GM12878 (cell line): Measurements from ENCODE around the gene FXYD7. TPM values are rescaled to one million over a fixed set of nuclear protein-coding genes. Genes with fewer than 3 reads are reported as not detected.

Experiments
- ATAC-seq: fragments of 200-7000 bp; cut with Tn5 transposase; 3 replicates; pipeline ENCODE4 v1.9.1; 2020; ENCODE audit warnings: mild to moderate bottlenecking, moderate library complexity
- BruUV-seq: library from RNA; stranded (reverse); fragments of 400-500 nt; replicated peaks from 2 replicates; lab custom pipeline; 2021; lab: Mats Ljungman, UMichigan
- CTCF ChIA-PET: fragments of 300-600 bp; sonication (Branson Sonifier 250); formaldehyde crosslinking; extraction: SDS; loops from one replicate; lab custom pipeline; 2021; ENCODE audit warnings: inconsistent platforms; lab: Yijun Ruan, JAX
- POLR2A ChIA-PET: fragments of 350-600 bp; formaldehyde crosslinking; extraction: SDS; loops from one replicate; lab custom pipeline; 2021; ENCODE audit warnings: inconsistent platforms; lab: Charles Lee
- RAD21 ChIA-PET: fragments of 300-600 bp; sonication (Branson Sonifier 250); formaldehyde crosslinking; loops from one replicate; lab custom pipeline; 2023; ENCODE audit warnings: antibody characterized with exemption; ENCODE audit not compliant: unreplicated experiment; lab: Charles Lee
- SMC1A ChIA-PET: fragments of 300-600 bp; sonication (Branson Sonifier 250); formaldehyde crosslinking; loops from one replicate; lab custom pipeline; 2023; ENCODE audit not compliant: unreplicated experiment, uncharacterized antibody; lab: Charles Lee
- DNase-seq: peaks from one replicate; pipeline ENCODE4 v3.0.0-alpha.2; 2011; ENCODE audit warnings: low read depth, low spot score
- FAIRE-seq: peaks from 3 replicates; lab custom pipeline; 2011; peaks lifted over from hg19 to GRCh38; lab: Jason Lieb, UNC
- H2AFZ ChIP-seq: 2 replicates; pipeline ENCODE4 v1.6.0; 2011; ENCODE audit warnings: low read depth, low read length, control low read depth; ENCODE audit not compliant: control insufficient read depth
- H3K27ac ChIP-seq: 2 replicates; pipeline ENCODE4 v1.5.1; 2011; ENCODE audit warnings: control low read depth; ENCODE audit not compliant: control insufficient read depth, insufficient read depth
- H3K27me3 ChIP-seq, 2 experiments: replicated peaks in 1 of 2; 2 replicates each; pipeline versions ENCODE4 v1.6.0 to v1.6.1; 2011; ENCODE audit warnings: low read length in 1 of 2; ENCODE audit not compliant: control insufficient read depth in 2 of 2, insufficient read depth in 2 of 2
- H3K36me3 ChIP-seq, 2 experiments: 2 replicates each; pipeline ENCODE4 v1.5.1; 2011; ENCODE audit warnings: low read length in 1 of 2; ENCODE audit not compliant: control insufficient read depth in 2 of 2, insufficient read depth in 2 of 2
- H3K4me1 ChIP-seq: 2 replicates; pipeline ENCODE4 v1.6.1; 2011; ENCODE audit warnings: mild to moderate bottlenecking, low read length, moderate library complexity, mixed read lengths; ENCODE audit not compliant: control insufficient read depth, insufficient read depth
- H3K4me2 ChIP-seq: 2 replicates; pipeline ENCODE4 v1.6.0; 2011; ENCODE audit warnings: control low read depth; ENCODE audit not compliant: control insufficient read depth, insufficient read depth
- H3K4me3 ChIP-seq: fragments of 200-600 bp; sonication (generic); 2 replicates; pipeline ENCODE4 v1.5.1; 2016
- H3K79me2 ChIP-seq: 2 replicates; pipeline ENCODE4 v1.6.0; 2011; ENCODE audit warnings: low read length; ENCODE audit not compliant: control insufficient read depth, insufficient read depth
- H3K9ac ChIP-seq: 2 replicates; pipeline ENCODE4 v1.8.0; 2011; ENCODE audit warnings: low read length, control low read depth, mixed read lengths; ENCODE audit not compliant: control insufficient read depth, insufficient read depth
- H3K9me3 ChIP-seq: replicated peaks from 3 replicates; pipeline ENCODE4 v1.5.1; 2011; ENCODE audit warnings: mild to moderate bottlenecking, low read length; ENCODE audit not compliant: control insufficient read depth, insufficient read depth
- H4K20me1 ChIP-seq: 2 replicates; pipeline ENCODE4 v1.6.0; 2011; ENCODE audit not compliant: control insufficient read depth, insufficient read depth
- BHLHE40 ChIP-seq, 2 experiments: fragments of 450-650 bp in 1 of 2; IDR thresholded peaks; 2 replicates each; pipeline ENCODE4 v1.6.1; 2011 to 2017; ENCODE audit warnings: low read depth in 2 of 2, borderline replicate concordance in 1 of 2, improper control_type of control experiment in 1 of 2, low read length in 1 of 2, mild to moderate bottlenecking in 1 of 2
- CBX3 ChIP-seq: fragments of 200-600 bp; sonication (generic); IDR thresholded peaks from 2 replicates; pipeline ENCODE4 v1.6.1; 2016; ENCODE audit warnings: low read depth, borderline replicate concordance
- CREB1 ChIP-seq: IDR thresholded peaks from 2 replicates; pipeline ENCODE4 v1.6.1; 2012; ENCODE audit warnings: low read depth, mild to moderate bottlenecking, inconsistent platforms
- ESRRA ChIP-seq: IDR thresholded peaks from 2 replicates; pipeline ENCODE4 v1.6.1; 2012; ENCODE audit warnings: mild to moderate bottlenecking, low read length, improper control_type of control experiment
- GABPA ChIP-seq: IDR thresholded peaks from 2 replicates; pipeline ENCODE4 v1.6.1; 2014; ENCODE audit warnings: antibody characterized with exemption, low read depth, mild to moderate bottlenecking, inconsistent platforms
- GATAD2B ChIP-seq: fragments of 450-650 bp; conservative IDR thresholded peaks from 2 replicates; pipeline ENCODE4 v1.6.1; 2017; ENCODE audit warnings: low read depth, mild to moderate bottlenecking, moderate library complexity
- LARP7 ChIP-seq: fragments of 450-650 bp; IDR thresholded peaks from 2 replicates; pipeline ENCODE4 v1.6.1; 2017; ENCODE audit warnings: mild to moderate bottlenecking
- MEF2A ChIP-seq: IDR thresholded peaks from 2 replicates; pipeline ENCODE4 v1.6.1; 2011; ENCODE audit warnings: low read depth, mild to moderate bottlenecking, low read length, moderate library complexity; ENCODE audit not compliant: insufficient read depth
- NFXL1 ChIP-seq: fragments of 450-650 bp; IDR thresholded peaks from 2 replicates; pipeline ENCODE4 v1.6.1; 2017; ENCODE audit warnings: antibody characterized with exemption, mild to moderate bottlenecking, borderline replicate concordance
- RAD51 ChIP-seq: fragments of 450-650 bp; IDR thresholded peaks from 2 replicates; pipeline ENCODE4 v1.6.1; 2016; ENCODE audit warnings: moderate library complexity, mild to moderate bottlenecking, inconsistent platforms
- SRF ChIP-seq, 2 experiments: IDR thresholded peaks; 2 replicates each; pipeline ENCODE4 v1.6.1; 2011; ENCODE audit warnings: low read depth in 2 of 2, low read length in 2 of 2, mild to moderate bottlenecking in 1 of 2, moderate library complexity in 1 of 2
- STAT3 ChIP-seq: IDR thresholded peaks from 2 replicates; pipeline ENCODE4 v1.6.1; 2011; ENCODE audit warnings: low read depth, low read length, improper control_type of control experiment
- TARDBP ChIP-seq: IDR thresholded peaks from 2 replicates; pipeline ENCODE4 v1.6.1; 2016; ENCODE audit warnings: borderline replicate concordance
- TCF12 ChIP-seq: IDR thresholded peaks from 2 replicates; pipeline ENCODE4 v1.6.1; 2011; ENCODE audit warnings: low read depth, mild to moderate bottlenecking, low read length
- ZNF207 ChIP-seq: fragments of 450-650 bp; IDR thresholded peaks from 2 replicates; pipeline ENCODE4 v1.6.1; 2014; ENCODE audit warnings: antibody characterized with exemption, mild to moderate bottlenecking, borderline replicate concordance
- ZZZ3 ChIP-seq: IDR thresholded peaks from 2 replicates; pipeline ENCODE4 v1.6.1; 2011; ENCODE audit warnings: low read depth; ENCODE audit not compliant: control insufficient read depth, insufficient read length
- WGBS: methylation state at CpG from one replicate; pipeline ENCODE4 v1.1.6; 2016; ENCODE audit warnings: low lambda C conversion rate; ENCODE audit not compliant: insufficient replicate concordance, insufficient coverage; ENCODE audit errors: missing lambda C conversion rate; 5-methylcytosine and 5-hydroxymethylcytosine counted together
- in situ Hi-C: fragments of 300-500 bp; cut with MboI; formaldehyde crosslinking; loops from 9 replicates; pipeline ENCODE4 v1.14.3; 2018; ENCODE audit warnings: mixed read lengths
- intact Hi-C: fragments of 100-400 bp; cut with micrococcal nuclease; formaldehyde crosslinking; loops from one replicate; pipeline ENCODE4 v1.14.2; 2022; ENCODE audit not compliant: unreplicated experiment
- polyA plus RNA-seq, 11 experiments: library from polyadenylated mRNA; depleted of rRNA in 4 of 11; unstranded in 6 of 11; stranded (reverse) in 5 of 11; fragments of >200 nt; fragmentation: Nextera tagmentation in 4 of 11; fragmentation: Illumina TruSeq in 1 of 11; extraction: Ambion mirVana in 4 of 11; extraction: Trizol in 1 of 11; gene quantifications; 1 replicate in 1 of 11; 2 replicates in 10 of 11; pipeline versions ENCODE4 v1.2.1 to v1.2.3, GENCODE V29; 2011 to 2016; ENCODE audit warnings: inconsistent platforms in 2 of 11, missing spikeins in 2 of 11, low read depth in 1 of 11
- total RNA-seq, 4 experiments: library from RNA; depleted of rRNA in 3 of 4; stranded (reverse); fragments of >200 nt in 3 of 4; fragmentation: Illumina TruSeq in 1 of 4; extraction: Trizol in 1 of 4; gene quantifications; 2 replicates each; pipeline versions ENCODE4 v1.2.1 to v1.2.3, GENCODE V29; 2013 to 2021
- TF ChIP-seq, protein P1 (sequence below): fragments of 450-650 bp; IDR thresholded peaks from 2 replicates; pipeline ENCODE4 v1.6.1; 2018; ENCODE audit warnings: mild to moderate bottlenecking, low read depth, moderate library complexity; ENCODE audit not compliant: partially characterized antibody
- TF ChIP-seq, protein P2 (sequence below): fragments of 450-650 bp; IDR thresholded peaks from 2 replicates; pipeline ENCODE4 v1.6.1; 2016; ENCODE audit warnings: mild to moderate bottlenecking

The FXYD7 gene
- total and polyA plus RNA-seq, 10 of the 15 experiments (the other 5 are each of a cell fraction or from before 2014, with no cell fraction given) = 0.07 to 0.28 (median 0.12) TPM; not detected in 7

DNA sequence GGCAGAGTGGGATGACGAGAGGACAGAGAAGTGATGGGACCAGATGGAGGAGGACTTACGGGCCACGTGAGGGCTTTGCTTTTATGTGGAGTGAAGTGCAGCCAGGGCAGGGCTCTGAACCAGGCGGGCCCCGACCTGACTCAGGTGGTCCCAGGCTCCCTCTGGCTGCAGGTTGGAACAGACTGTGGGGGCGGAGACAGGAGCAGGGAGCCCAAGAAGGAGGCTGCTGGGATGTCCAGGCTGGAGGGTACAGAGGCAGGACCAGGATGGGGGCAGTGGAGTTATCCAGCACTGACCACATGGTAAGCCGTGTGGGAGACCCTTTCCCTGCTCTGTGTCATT, 13.6 kb downstream of the FXYD7 start (continued):
- TF ChIP-seq RAD51 (no peak), ZZZ3 (no peak), MEF2A (no peak), NFXL1 (no peak), TARDBP (no peak), ESRRA (no peak), GATAD2B (no peak)

DNA sequence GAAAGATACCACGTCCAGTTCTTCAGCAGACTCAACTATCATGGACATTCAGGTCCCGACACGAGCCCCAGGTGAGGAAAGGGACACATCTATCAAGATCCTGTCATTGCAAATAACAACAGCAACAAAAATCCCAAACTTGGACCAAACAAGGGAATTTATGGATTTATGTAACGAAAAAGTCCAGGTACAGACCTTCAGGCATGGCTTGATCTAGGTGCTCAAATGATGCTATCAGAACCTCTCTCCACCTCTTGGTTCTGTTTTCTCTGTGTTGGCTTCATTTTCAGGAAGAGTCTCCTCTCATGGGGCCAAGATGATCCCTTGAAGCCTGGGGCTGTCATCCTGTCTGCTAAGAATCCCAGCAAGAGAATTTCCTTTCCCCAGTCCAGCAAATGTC, 14.4 kb downstream of the FXYD7 start:
- CTCF ChIA-PET = no interaction called here
- H3K79me2 ChIP-seq = peaks cover 19% of the 10 kb centered on the region
- DNase-seq (no peak), FAIRE-seq (no peak), ATAC-seq (no peak)
- no peak overlapping the region for H3K9ac ChIP-seq
- no peak overlapping the region for H2AFZ ChIP-seq
- H3K4me2 ChIP-seq = no peak overlapping the region
- intact Hi-C loops (loop anchor here (5.0 kb wide), 1 partner anchor 50 kb away; no protein-coding TSS in a partner anchor), in situ Hi-C loops (no loop called here)
- BruUV-seq = no TSS peak
- RAD21 ChIA-PET = no interaction called here
- H4K20me1 ChIP-seq = no peaks in the 10 kb centered on the region
- no peak overlapping the region for H3K27ac ChIP-seq
- SMC1A ChIA-PET = no interaction called here
- peaks cover 4 to 31% of the 10 kb centered on the region in 2 experiments for H3K36me3 ChIP-seq
- peaks cover 3% of the 10 kb centered on the region; the same call in 2 of the 3 replicates for H3K9me3 ChIP-seq
- 98% methylated on average over 4 of the region's 4 CpGs for WGBS
- POLR2A ChIA-PET = no interaction called here
- H3K4me3 ChIP-seq = no peak overlapping the region
- H3K4me1 ChIP-seq = peaks cover 6% of the 10 kb centered on the region
- peaks cover 0 to 3% of the 10 kb centered on the region in 2 experiments; a peak in 1 of 4 replicates for H3K27me3 ChIP-seq
- no peak for TF ChIP-seq TCF12
- no peak for TF ChIP-seq GABPA
- TF ChIP-seq LARP7 = no peak
- TF ChIP-seq, protein P1, sequence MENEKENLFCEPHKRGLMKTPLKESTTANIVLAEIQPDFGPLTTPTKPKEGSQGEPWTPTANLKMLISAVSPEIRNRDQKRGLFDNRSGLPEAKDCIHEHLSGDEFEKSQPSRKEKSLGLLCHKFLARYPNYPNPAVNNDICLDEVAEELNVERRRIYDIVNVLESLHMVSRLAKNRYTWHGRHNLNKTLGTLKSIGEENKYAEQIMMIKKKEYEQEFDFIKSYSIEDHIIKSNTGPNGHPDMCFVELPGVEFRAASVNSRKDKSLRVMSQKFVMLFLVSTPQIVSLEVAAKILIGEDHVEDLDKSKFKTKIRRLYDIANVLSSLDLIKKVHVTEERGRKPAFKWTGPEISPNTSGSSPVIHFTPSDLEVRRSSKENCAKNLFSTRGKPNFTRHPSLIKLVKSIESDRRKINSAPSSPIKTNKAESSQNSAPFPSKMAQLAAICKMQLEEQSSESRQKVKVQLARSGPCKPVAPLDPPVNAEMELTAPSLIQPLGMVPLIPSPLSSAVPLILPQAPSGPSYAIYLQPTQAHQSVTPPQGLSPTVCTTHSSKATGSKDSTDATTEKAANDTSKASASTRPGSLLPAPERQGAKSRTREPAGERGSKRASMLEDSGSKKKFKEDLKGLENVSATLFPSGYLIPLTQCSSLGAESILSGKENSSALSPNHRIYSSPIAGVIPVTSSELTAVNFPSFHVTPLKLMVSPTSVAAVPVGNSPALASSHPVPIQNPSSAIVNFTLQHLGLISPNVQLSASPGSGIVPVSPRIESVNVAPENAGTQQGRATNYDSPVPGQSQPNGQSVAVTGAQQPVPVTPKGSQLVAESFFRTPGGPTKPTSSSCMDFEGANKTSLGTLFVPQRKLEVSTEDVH = no peak
- no peak for TF ChIP-seq SRF (IDR thresholded peaks at IDR 0.05; ENCODE audit: low read depth in 2 of 2, low read length in 2 of 2)
- TF ChIP-seq ZNF207 = no peak
- no peak for TF ChIP-seq STAT3
- TF ChIP-seq CBX3 = no peak
- TF ChIP-seq BHLHE40 (IDR thresholded peaks at IDR 0.05; ENCODE audit: borderline replicate concordance in 1 of 2, low read depth in 2 of 2, low read length in 1 of 2) = no peak
- TF ChIP-seq, protein P2, sequence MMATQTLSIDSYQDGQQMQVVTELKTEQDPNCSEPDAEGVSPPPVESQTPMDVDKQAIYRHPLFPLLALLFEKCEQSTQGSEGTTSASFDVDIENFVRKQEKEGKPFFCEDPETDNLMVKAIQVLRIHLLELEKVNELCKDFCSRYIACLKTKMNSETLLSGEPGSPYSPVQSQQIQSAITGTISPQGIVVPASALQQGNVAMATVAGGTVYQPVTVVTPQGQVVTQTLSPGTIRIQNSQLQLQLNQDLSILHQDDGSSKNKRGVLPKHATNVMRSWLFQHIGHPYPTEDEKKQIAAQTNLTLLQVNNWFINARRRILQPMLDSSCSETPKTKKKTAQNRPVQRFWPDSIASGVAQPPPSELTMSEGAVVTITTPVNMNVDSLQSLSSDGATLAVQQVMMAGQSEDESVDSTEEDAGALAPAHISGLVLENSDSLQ = no peak
- no peak for TF ChIP-seq CREB1
